ENCODE data around the gene PDCD1LG2.

DNA sequence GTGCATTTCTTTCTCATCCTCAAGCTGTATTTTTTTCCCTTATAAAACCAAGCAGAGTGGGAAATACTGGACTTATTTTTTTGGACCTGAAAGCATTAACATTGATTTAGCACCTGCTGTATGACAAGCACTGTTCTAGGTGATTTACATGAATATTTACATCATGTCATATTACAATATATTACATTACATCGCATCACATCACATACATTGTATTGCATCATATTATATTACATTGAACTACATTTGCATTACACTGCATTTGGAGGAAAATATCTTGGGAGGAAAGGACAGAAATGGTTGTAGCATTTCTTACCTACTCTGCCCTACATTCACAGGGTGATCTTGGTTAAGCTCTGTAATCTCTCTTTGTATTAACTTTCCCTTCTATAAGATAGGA is 11.2 kb upstream of the PDCD1LG2 start:
- TF ChIP-seq, protein P1, sequence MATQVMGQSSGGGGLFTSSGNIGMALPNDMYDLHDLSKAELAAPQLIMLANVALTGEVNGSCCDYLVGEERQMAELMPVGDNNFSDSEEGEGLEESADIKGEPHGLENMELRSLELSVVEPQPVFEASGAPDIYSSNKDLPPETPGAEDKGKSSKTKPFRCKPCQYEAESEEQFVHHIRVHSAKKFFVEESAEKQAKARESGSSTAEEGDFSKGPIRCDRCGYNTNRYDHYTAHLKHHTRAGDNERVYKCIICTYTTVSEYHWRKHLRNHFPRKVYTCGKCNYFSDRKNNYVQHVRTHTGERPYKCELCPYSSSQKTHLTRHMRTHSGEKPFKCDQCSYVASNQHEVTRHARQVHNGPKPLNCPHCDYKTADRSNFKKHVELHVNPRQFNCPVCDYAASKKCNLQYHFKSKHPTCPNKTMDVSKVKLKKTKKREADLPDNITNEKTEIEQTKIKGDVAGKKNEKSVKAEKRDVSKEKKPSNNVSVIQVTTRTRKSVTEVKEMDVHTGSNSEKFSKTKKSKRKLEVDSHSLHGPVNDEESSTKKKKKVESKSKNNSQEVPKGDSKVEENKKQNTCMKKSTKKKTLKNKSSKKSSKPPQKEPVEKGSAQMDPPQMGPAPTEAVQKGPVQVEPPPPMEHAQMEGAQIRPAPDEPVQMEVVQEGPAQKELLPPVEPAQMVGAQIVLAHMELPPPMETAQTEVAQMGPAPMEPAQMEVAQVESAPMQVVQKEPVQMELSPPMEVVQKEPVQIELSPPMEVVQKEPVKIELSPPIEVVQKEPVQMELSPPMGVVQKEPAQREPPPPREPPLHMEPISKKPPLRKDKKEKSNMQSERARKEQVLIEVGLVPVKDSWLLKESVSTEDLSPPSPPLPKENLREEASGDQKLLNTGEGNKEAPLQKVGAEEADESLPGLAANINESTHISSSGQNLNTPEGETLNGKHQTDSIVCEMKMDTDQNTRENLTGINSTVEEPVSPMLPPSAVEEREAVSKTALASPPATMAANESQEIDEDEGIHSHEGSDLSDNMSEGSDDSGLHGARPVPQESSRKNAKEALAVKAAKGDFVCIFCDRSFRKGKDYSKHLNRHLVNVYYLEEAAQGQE (IDR thresholded peaks at IDR 0.05; ENCODE audit: low read depth, low read length): no peak
- no peak for TF ChIP-seq FOXJ3 (CRISPR knock-in tag; IDR thresholded peaks at IDR 0.05)
- TF ChIP-seq TEAD4 (IDR thresholded peaks at IDR 0.05; ENCODE audit: borderline replicate concordance, insufficient read depth): no peak
- TF ChIP-seq YY1 (IDR thresholded peaks at IDR 0.05; ENCODE audit: low read depth): no peak
- no peak for TF ChIP-seq RAD21 (IDR thresholded peaks at IDR 0.05; ENCODE audit: low read length)
- TF ChIP-seq, protein P2, sequence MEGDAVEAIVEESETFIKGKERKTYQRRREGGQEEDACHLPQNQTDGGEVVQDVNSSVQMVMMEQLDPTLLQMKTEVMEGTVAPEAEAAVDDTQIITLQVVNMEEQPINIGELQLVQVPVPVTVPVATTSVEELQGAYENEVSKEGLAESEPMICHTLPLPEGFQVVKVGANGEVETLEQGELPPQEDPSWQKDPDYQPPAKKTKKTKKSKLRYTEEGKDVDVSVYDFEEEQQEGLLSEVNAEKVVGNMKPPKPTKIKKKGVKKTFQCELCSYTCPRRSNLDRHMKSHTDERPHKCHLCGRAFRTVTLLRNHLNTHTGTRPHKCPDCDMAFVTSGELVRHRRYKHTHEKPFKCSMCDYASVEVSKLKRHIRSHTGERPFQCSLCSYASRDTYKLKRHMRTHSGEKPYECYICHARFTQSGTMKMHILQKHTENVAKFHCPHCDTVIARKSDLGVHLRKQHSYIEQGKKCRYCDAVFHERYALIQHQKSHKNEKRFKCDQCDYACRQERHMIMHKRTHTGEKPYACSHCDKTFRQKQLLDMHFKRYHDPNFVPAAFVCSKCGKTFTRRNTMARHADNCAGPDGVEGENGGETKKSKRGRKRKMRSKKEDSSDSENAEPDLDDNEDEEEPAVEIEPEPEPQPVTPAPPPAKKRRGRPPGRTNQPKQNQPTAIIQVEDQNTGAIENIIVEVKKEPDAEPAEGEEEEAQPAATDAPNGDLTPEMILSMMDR (IDR thresholded peaks at IDR 0.05): no peak
- TF ChIP-seq, protein P3, sequence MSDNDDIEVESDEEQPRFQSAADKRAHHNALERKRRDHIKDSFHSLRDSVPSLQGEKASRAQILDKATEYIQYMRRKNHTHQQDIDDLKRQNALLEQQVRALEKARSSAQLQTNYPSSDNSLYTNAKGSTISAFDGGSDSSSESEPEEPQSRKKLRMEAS (IDR thresholded peaks at IDR 0.05; ENCODE audit: low read depth): no peak
- no peak for TF ChIP-seq SMC3 (IDR thresholded peaks at IDR 0.05; ENCODE audit: low read depth, low read length)

All from SK-N-SH (cell line).